ENCODE data around the gene HILPDA. TPM values are rescaled to one million over a fixed set of nuclear protein-coding genes. Genes with fewer than 3 reads are reported as not detected.

The HILPDA gene
- total RNA-seq, 2 experiments from 2014 or later = 344 to 362 TPM

GRCh38 chr7:128417071-128417470 is 38.6 kb upstream of the HILPDA start:
- ATAC-seq (no peak), DNase-seq (no peak)
- intact Hi-C loops (cut with micrococcal nuclease) = no loop called here
- Mint-ChIP-seq H3K4me1 (ENCODE audit: low read depth) (peaks cover 6% of the 10 kb centered on the region), H3K9me3 (no peaks in the 10 kb centered on the region), H3K27ac (no peak overlapping the region), H3K36me3 (ENCODE audit: low read depth) (no peaks in the 10 kb centered on the region), H3K4me3 (no peak overlapping the region), H3K27me3 (peaks cover 4% of the 10 kb centered on the region)
- ChIA-PET CTCF (interaction anchor here (1.6 to 13.5 kb wide), 8 partner anchors 9 to 70 kb away, joined by 3 to 256 read pairs (median 15); no protein-coding TSS in a partner anchor), POLR2A (interaction anchor here (1.0 to 1.7 kb wide), 2 partner anchors 9 to 43 kb away, joined by 3 to 6 read pairs; no protein-coding TSS in a partner anchor)
- no peak for TF ChIP-seq CTCF (IDR thresholded peaks at IDR 0.05)

GRCh38 chr7:128419257-128419656 is 36.4 kb upstream of the HILPDA start:
- Mint-ChIP-seq H3K36me3 (ENCODE audit: low read depth) (no peaks in the 10 kb centered on the region), H3K9me3 (no peaks in the 10 kb centered on the region), H3K27me3 (no peaks in the 10 kb centered on the region), H3K4me1 (ENCODE audit: low read depth) (peaks cover 15% of the 10 kb centered on the region), H3K4me3 (no peak overlapping the region), H3K27ac (no peak overlapping the region)
- intact Hi-C loops (cut with micrococcal nuclease) = no loop called here
- ChIA-PET CTCF (interaction anchor here (1.1 to 13.5 kb wide), 9 partner anchors 7 to 72 kb away, joined by 3 to 256 read pairs (median 6); no protein-coding TSS in a partner anchor), POLR2A (no interaction called here)
- TF ChIP-seq CTCF (IDR thresholded peaks at IDR 0.05) = no peak
- DNase-seq = no peak
- ATAC-seq = no peak

GRCh38 chr7:128420773-128421172 is 34.9 kb upstream of the HILPDA start:
- no peaks in the 10 kb centered on the region for H3K36me3 Mint-ChIP-seq (ENCODE audit: low read depth)
- no peaks in the 10 kb centered on the region for H3K27me3 Mint-ChIP-seq
- ChIA-PET POLR2A (no interaction called here), CTCF (interaction anchor here (1.4 kb wide), 1 partner anchor 23 kb away, joined by 4 read pairs; no protein-coding TSS in a partner anchor)
- DNase-seq (no peak), ATAC-seq (no peak)
- no peak for TF ChIP-seq CTCF (IDR thresholded peaks at IDR 0.05)
- intact Hi-C loops (cut with micrococcal nuclease) = no loop called here
- H3K4me1 Mint-ChIP-seq (ENCODE audit: low read depth) = peaks cover 15% of the 10 kb centered on the region
- no peak overlapping the region for H3K27ac Mint-ChIP-seq
- no peak overlapping the region for H3K4me3 Mint-ChIP-seq
- no peaks in the 10 kb centered on the region for H3K9me3 Mint-ChIP-seq

- CTCF ChIA-PET = interaction anchor here (15.2 kb wide), 1 partner anchor 40 kb away, joined by 345 read pairs; no protein-coding TSS in a partner anchor
- H3K27me3 Mint-ChIP-seq = no peaks in the 10 kb centered on the region
- intact Hi-C loops (cut with micrococcal nuclease) = no loop called here
- no peaks in the 10 kb centered on the region for H3K36me3 Mint-ChIP-seq (ENCODE audit: low read depth)
- DNase-seq = no peak
- TF ChIP-seq CTCF (IDR thresholded peaks at IDR 0.05) = no peak
- no peak overlapping the region for H3K27ac Mint-ChIP-seq
- ATAC-seq = no peak
- POLR2A ChIA-PET = interaction anchor here (0.7 kb wide), 1 partner anchor 68 kb away, joined by 4 read pairs; no protein-coding TSS in a partner anchor
- H3K9me3 Mint-ChIP-seq = no peaks in the 10 kb centered on the region
- no peak overlapping the region for H3K4me3 Mint-ChIP-seq
- H3K4me1 Mint-ChIP-seq (ENCODE audit: low read depth) = peaks cover 15% of the 10 kb centered on the region
Observed at GRCh38 chr7:128421384-128421783, 34.3 kb upstream of the HILPDA start.

- DNase-seq = no peak
- POLR2A ChIA-PET = interaction anchor here (0.7 to 1.0 kb wide), 2 partner anchors 8 to 69 kb away, joined by 4 read pairs; no protein-coding TSS in a partner anchor
- no peak for TF ChIP-seq CTCF (IDR thresholded peaks at IDR 0.05)
- H3K27ac Mint-ChIP-seq = no peak overlapping the region
- H3K4me1 Mint-ChIP-seq (ENCODE audit: low read depth) = peaks cover 15% of the 10 kb centered on the region
- H3K27me3 Mint-ChIP-seq = no peaks in the 10 kb centered on the region
- no peak for ATAC-seq
- intact Hi-C loops (cut with micrococcal nuclease) = no loop called here
- H3K9me3 Mint-ChIP-seq = no peaks in the 10 kb centered on the region
- H3K4me3 Mint-ChIP-seq = no peak overlapping the region
- no peaks in the 10 kb centered on the region for H3K36me3 Mint-ChIP-seq (ENCODE audit: low read depth)
- CTCF ChIA-PET = interaction anchor here (6.6 to 15.2 kb wide), 4 partner anchors 9 to 74 kb away, joined by 58 to 345 read pairs (median 170); partner anchors contain the start of gene IMPDH1
Observed at GRCh38 chr7:128422037-128422436, 33.6 kb upstream of the HILPDA start.
